Forelimb muscle (tissue), 1 donor: ENCODE measurements around the gene RBAK. TPM values are rescaled to one million over a fixed set of nuclear protein-coding genes. Genes with fewer than 3 reads are reported as not detected.
"Not testable (repeated sequence)": the region's sequence is repeated elsewhere in the genome, so short reads cannot be mapped to it uniquely, and the experiment has no call there.

Experiments used
- DNase-seq: peaks from one replicate; pipeline ENCODE4 v3.0.0-alpha.2; 2013; ENCODE audit warnings: low read depth
- polyA plus RNA-seq: library from polyadenylated mRNA; unstranded; fragments of 120-200 nt; gene quantifications from one replicate; pipeline ENCODE4 v1.2.1, GENCODE V29; 2013; ENCODE audit not compliant: insufficient read length

Gene RBAK
- polyA plus RNA-seq, result 11.1 TPM

- peak; percentile 85 for DNase-seq
Measured at GRCh38 chr7:5045558-5046396, at the start of gene RBAK. Gene RBAK (plus strand): TSS chr7:5045860. CDS start chr7:5048077, 2,217 bp downstream.

- DNase-seq, result no peak
Measured at GRCh38 chr7:4996696-4997222, 48.9 kb upstream of the RBAK start.

- DNase-seq, result no peak
Measured at GRCh38 chr7:4998244-4998643, 47.4 kb upstream of the RBAK start.

GRCh38 chr7:4998910-4999309, 46.8 kb upstream of the RBAK start:
- no peak for DNase-seq

GRCh38 chr7:4999369-4999950, 46.2 kb upstream of the RBAK start:
- DNase-seq, result no peak

- DNase-seq, result no peak
Measured at GRCh38 chr7:5001003-5001402, 44.7 kb upstream of the RBAK start.

GRCh38 chr7:5001911-5002310, 43.7 kb upstream of the RBAK start:
- DNase-seq, result no peak

GRCh38 chr7:5005066-5005465, 40.6 kb upstream of the RBAK start:
- DNase-seq, result no peak

- DNase-seq, result no peak
Measured at GRCh38 chr7:5012985-5013384, 32.7 kb upstream of the RBAK start.

- not testable (repeated sequence) for DNase-seq
Measured at GRCh38 chr7:5015936-5016335, 29.7 kb upstream of the RBAK start.

GRCh38 chr7:5017626-5018025, 28.0 kb upstream of the RBAK start:
- not testable (repeated sequence) for DNase-seq

- DNase-seq, result no peak
Measured at GRCh38 chr7:5020098-5020497, 25.6 kb upstream of the RBAK start.

- not testable (repeated sequence) for DNase-seq
Measured at GRCh38 chr7:5020976-5021550, 24.6 kb upstream of the RBAK start.

GRCh38 chr7:5023626-5024025, 22.0 kb upstream of the RBAK start:
- not testable (repeated sequence) for DNase-seq

GRCh38 chr7:5027796-5028410, 17.8 kb upstream of the RBAK start:
- DNase-seq, result not testable (repeated sequence)

GRCh38 chr7:5033186-5033585, 12.5 kb upstream of the RBAK start:
- not testable (repeated sequence) for DNase-seq

GRCh38 chr7:5035276-5035675, 10.4 kb upstream of the RBAK start:
- no peak for DNase-seq

- no peak for DNase-seq
Measured at GRCh38 chr7:5036446-5036845, 9.2 kb upstream of the RBAK start.

GRCh38 chr7:5041047-5041446, 4.6 kb upstream of the RBAK start:
- DNase-seq, result no peak

GRCh38 chr7:5043661-5044060, 2.0 kb upstream of the RBAK start:
- no peak for DNase-seq

- not testable (repeated sequence) for DNase-seq
Measured at GRCh38 chr7:5046397-5046732, 705 bp downstream of the RBAK start.

GRCh38 chr7:5047127-5047526, 1.5 kb downstream of the RBAK start:
- not testable (repeated sequence) for DNase-seq
